Activated effector memory CD4-positive, alpha-beta T cell treated with Interleukin-2 at 50 U/mL for 16 hours (primary cell): ENCODE measurements around the gene OR5T3.
"Not testable (repeated sequence)": the region's sequence is repeated elsewhere in the genome, so short reads cannot be mapped to it uniquely, and the experiment has no call there.

ENCODE experiments used
- DNase-seq: peaks from one replicate; pipeline ENCODE4 v3.0.0-alpha.2; 2020

The OR5T3 gene

GRCh38 chr11:56251954-56252353, at the start of gene OR5T3:
OR5T3 (plus strand) TSS chr11:56252254; CDS start chr11:56252254, 0 bp downstream.
- no peak for DNase-seq

DNA sequence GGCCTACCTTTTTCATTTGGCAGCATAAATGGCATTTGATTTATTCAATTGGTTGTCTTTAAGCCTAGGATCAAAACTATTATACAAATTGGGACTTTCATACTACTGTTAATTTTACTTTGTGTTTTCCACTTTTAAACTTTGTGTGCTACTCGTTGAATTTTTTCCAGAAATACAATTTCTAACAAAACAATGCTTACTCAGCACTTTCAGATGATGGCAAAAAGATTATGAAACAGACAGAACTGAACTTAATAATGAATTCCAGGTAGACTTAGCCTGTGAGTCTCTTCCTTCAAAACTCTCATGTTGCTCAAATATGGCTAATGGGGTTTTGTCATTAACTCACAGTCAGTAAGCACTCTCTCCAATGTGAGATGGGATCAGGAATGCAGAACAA, 44.3 kb upstream of the OR5T3 start:
- DNase-seq = no peak

DNA sequence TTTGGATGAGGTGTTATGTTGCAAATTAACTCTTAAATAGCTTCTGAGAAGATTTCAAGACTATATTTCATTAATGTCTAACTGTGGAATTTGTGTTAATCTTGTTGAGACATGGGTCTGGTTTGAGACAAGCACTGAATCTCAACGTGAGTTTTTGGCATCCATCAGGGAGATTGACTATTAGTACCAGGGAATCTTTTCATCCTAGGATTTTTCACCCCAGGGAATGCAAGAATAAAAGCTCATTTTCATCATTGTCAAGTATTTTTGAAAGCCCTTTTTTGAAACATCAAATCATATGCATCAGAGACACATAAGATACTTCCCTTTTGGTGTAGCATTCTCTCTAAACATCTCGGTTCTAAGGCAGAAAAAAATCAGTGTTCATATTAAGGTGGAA, 37.5 kb upstream of the OR5T3 start:
- no peak for DNase-seq

DNA sequence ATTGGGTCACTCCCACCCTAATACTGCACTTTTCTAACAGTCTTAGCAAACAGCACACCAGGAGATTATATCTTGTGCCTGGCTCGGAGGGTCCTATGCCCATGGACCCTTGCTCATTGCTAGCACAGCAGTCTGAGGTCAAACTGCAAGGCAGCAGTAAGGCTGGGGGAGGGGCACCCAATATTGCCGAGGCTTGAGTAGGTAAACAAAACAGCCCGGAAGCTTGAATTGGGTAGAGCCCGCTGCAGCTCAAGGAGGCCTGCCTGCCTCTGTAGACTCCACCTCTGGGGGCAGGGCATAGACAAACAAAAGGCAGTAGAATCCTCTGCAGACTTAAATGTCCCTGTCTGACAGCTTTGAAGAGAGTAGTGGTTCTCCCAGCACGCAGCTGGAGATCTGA, 32.3 kb upstream of the OR5T3 start:
- not testable (repeated sequence) for DNase-seq

GRCh38 chr11:56234155-56234554, 17.9 kb upstream of the OR5T3 start, which contains the start of gene OR5T2:
OR5T2 (minus strand) TSS chr11:56234255; CDS start chr11:56233062, 1,193 bp downstream.
- DNase-seq = no peak

DNA sequence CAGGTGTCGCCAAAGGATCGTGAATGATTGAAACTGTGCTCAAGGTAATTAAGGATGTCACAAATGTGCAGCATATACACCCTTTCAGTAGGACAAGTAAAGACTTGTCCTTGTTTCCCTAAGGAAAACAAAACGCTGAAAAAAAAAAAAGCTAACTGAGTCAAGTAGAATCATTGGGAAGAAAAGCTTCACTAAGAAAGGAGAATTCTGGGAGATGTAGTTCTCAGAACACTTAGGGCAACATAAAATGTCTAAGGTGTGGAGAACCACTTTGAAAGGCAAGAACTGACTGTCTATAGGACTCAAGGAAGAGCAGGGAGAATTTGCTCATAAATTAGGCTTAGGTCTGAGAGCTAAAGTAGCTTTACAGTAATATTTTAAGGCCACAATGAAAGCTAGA, 19.0 kb downstream of the OR5T3 start:
- DNase-seq = no peak

DNA sequence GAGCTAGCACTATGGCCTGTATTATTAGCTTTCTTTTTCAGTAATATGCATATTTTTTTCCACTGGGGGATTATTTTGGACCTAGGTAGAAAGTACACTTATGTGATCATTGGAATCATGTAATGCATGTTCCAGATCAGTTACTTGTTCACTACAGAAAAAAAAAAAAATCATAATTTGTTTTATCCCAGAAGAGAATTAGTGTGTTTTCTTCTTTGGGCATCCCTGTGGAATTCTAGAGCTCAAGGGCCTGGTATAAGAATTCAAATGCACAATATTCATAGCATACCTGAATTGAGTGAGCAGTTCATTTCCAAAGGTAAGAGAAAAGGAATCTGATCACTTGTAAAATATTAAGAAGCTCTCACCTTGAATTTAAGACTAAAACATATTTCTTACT, 21.8 kb downstream of the OR5T3 start, which contains the start of gene OR5T1:
Gene OR5T1, plus strand, starts transcription at position 301 of the 400 bp plus-strand sequence. CDS start 1,485 bp downstream, outside the sequence.
- no peak for DNase-seq

DNA sequence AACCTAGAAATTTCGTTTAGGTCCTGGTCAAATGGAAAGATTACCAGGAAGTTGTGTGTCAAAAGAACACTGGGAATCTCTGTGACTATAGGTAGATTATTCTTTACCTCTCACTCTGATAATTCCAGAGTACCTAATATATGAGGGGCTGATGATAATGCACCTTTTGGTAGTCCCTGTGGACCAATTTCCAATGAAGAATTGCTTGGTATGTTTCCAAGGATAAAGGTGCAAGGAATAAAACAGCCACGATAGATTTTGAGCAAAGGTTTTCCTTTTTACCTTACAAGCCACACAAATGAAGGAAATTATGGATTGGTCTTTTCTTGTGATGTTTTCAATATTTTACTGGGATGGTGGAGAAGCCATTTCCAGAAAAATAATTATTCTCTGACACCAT, 40.1 kb downstream of the OR5T3 start, which contains the start of gene OR8H1:
Gene OR8H1, minus strand, starts transcription at position 101 of the 400 bp plus-strand sequence. CDS start 1,192 bp downstream, outside the sequence.
- DNase-seq = no peak

GRCh38 chr11:56296898-56297297, 44.8 kb downstream of the OR5T3 start:
- DNase-seq = no peak
